ENCODE measurements around the gene CPNE2.
A peak's percentile ranks its signal among the peaks of the same experiment; 100 is the strongest.
"Not testable (repeated sequence)": the region's sequence is repeated elsewhere in the genome, so short reads cannot be mapped to it uniquely, and the experiment has no call there.

CPNE2 gene

GRCh38 chr16:57070424-57070823 is 22.0 kb upstream of the CPNE2 start:
- DNase-seq, result no peak

- not testable (repeated sequence) for DNase-seq
Measured at GRCh38 chr16:57071081-57071732, 21.2 kb upstream of the CPNE2 start.

- no peak for DNase-seq
Measured at GRCh38 chr16:57071831-57072582, 20.4 kb upstream of the CPNE2 start.

GRCh38 chr16:57072616-57073275 is 19.6 kb upstream of the CPNE2 start:
- DNase-seq, result no peak

GRCh38 chr16:57077714-57078113 is 14.7 kb upstream of the CPNE2 start:
- DNase-seq, result no peak

GRCh38 chr16:57081744-57082143 is 10.6 kb upstream of the CPNE2 start:
- DNase-seq, result no peak

- no peak for DNase-seq
Measured at GRCh38 chr16:57082664-57083063, 9.7 kb upstream of the CPNE2 start.

GRCh38 chr16:57083485-57084126 is 8.8 kb upstream of the CPNE2 start:
- no peak for DNase-seq

- peak; percentile 69 for DNase-seq
Measured at GRCh38 chr16:57084257-57084770, 8.1 kb upstream of the CPNE2 start.

- DNase-seq, result no peak
Measured at GRCh38 chr16:57084996-57085395, 7.4 kb upstream of the CPNE2 start.

- no peak for DNase-seq
Measured at GRCh38 chr16:57087003-57087402, 5.4 kb upstream of the CPNE2 start.

- DNase-seq, result no peak
Measured at GRCh38 chr16:57089406-57089805, 3.0 kb upstream of the CPNE2 start.

- DNase-seq, result no peak
Measured at GRCh38 chr16:57091200-57091974, 996 bp upstream of the CPNE2 start.

GRCh38 chr16:57092786-57093411 is 516 bp downstream of the CPNE2 start:
- DNase-seq, result peak; percentile 61

GRCh38 chr16:57093666-57094564 is 1.5 kb downstream of the CPNE2 start:
- DNase-seq, result no peak

GRCh38 chr16:57094911-57095310 is 2.5 kb downstream of the CPNE2 start:
- DNase-seq, result no peak

GRCh38 chr16:57096192-57096591 is 3.8 kb downstream of the CPNE2 start:
- DNase-seq, result no peak

GRCh38 chr16:57096793-57097192 is 4.4 kb downstream of the CPNE2 start:
- DNase-seq, result no peak

GRCh38 chr16:57098188-57098841 is 5.9 kb downstream of the CPNE2 start:
- no peak for DNase-seq

GRCh38 chr16:57099965-57100364 is 7.6 kb downstream of the CPNE2 start:
- DNase-seq, result not testable (repeated sequence)

Data from activated naive CD4-positive, alpha-beta T cell treated with anti-CD3 and anti-CD28 coated beads, Interleukin-2, amount 50 U/mL, for 16 hours (primary cell).